GM12878 (cell line): ENCODE data around the gene MTFP1. TPM values are rescaled to one million over a fixed set of nuclear protein-coding genes. Genes with fewer than 3 reads are reported as not detected.
A peak's percentile ranks its signal among the peaks of the same experiment; 100 is the strongest.

Experiments
- CHD1 ChIP-seq: IDR thresholded peaks from 2 replicates; pipeline ENCODE4 v1.6.1; 2012; ENCODE audit warnings: low read depth, low read length, improper control_type of control experiment
- EGR1 ChIP-seq, 2 experiments: IDR thresholded peaks; 1 replicate in 1 of 2; 2 replicates in 1 of 2; pipeline ENCODE4 v1.6.1; 2011 to 2012; ENCODE audit warnings: low read depth in 2 of 2, low read length in 2 of 2, borderline replicate concordance in 1 of 2, mild to moderate bottlenecking in 1 of 2, moderate library complexity in 1 of 2
- FOS ChIP-seq: IDR thresholded peaks from 3 replicates; pipeline ENCODE4 v1.6.1; 2011; ENCODE audit warnings: borderline replicate concordance; ENCODE audit not compliant: insufficient read length; ENCODE audit errors: extremely low read depth
- FOXM1 ChIP-seq: IDR thresholded peaks from 2 replicates; pipeline ENCODE4 v1.6.1; 2012; ENCODE audit warnings: low read depth, mild to moderate bottlenecking, inconsistent platforms, low read length, moderate library complexity
- JUNB ChIP-seq: IDR thresholded peaks from 2 replicates; pipeline ENCODE4 v1.6.1; 2016; ENCODE audit warnings: antibody characterized with exemption, mild to moderate bottlenecking
- LARP7 ChIP-seq: fragments of 450-650 bp; IDR thresholded peaks from 2 replicates; pipeline ENCODE4 v1.6.1; 2017; ENCODE audit warnings: mild to moderate bottlenecking
- MEF2A ChIP-seq: IDR thresholded peaks from 2 replicates; pipeline ENCODE4 v1.6.1; 2011; ENCODE audit warnings: low read depth, mild to moderate bottlenecking, low read length, moderate library complexity; ENCODE audit not compliant: insufficient read depth
- MXI1 ChIP-seq: fragments of 150-350 bp; IDR thresholded peaks from 2 replicates; pipeline ENCODE4 v1.6.1; 2011; ENCODE audit warnings: low read depth, mild to moderate bottlenecking, inconsistent platforms, low read length, improper control_type of control experiment
- NFYA ChIP-seq: IDR thresholded peaks from 2 replicates; pipeline ENCODE4 v1.6.1; 2011; ENCODE audit warnings: low read depth, mild to moderate bottlenecking, low read length, improper control_type of control experiment, borderline replicate concordance
- NR2F1 ChIP-seq: fragments of 450-650 bp; conservative IDR thresholded peaks from 2 replicates; pipeline ENCODE4 v1.6.1; 2017; ENCODE audit warnings: mild to moderate bottlenecking
- PML ChIP-seq: IDR thresholded peaks from 2 replicates; pipeline ENCODE4 v1.6.1; 2012; ENCODE audit warnings: low read length, inconsistent platforms
- POLR2A ChIP-seq: IDR thresholded peaks from 2 replicates; pipeline ENCODE4 v1.6.1; 2011; ENCODE audit warnings: low read depth, mild to moderate bottlenecking, low read length
- POLR2AphosphoS2 ChIP-seq: IDR thresholded peaks from 2 replicates; pipeline ENCODE4 v1.6.1; 2011; ENCODE audit warnings: low read depth, mild to moderate bottlenecking, low read length, improper control_type of control experiment, moderate library complexity
- RUNX3 ChIP-seq: IDR thresholded peaks from 2 replicates; pipeline ENCODE4 v1.6.1; 2012; ENCODE audit warnings: low read length, inconsistent platforms
- SMAD1 ChIP-seq: fragments of 450-650 bp; IDR thresholded peaks from 2 replicates; pipeline ENCODE4 v1.6.1; 2018; ENCODE audit warnings: mild to moderate bottlenecking, low read depth; ENCODE audit not compliant: partially characterized antibody
- polyA plus RNA-seq, 11 experiments: library from polyadenylated mRNA; depleted of rRNA in 4 of 11; unstranded in 6 of 11; stranded (reverse) in 5 of 11; fragments of >200 nt; fragmentation: Nextera tagmentation in 4 of 11; fragmentation: Illumina TruSeq in 1 of 11; extraction: Ambion mirVana in 4 of 11; extraction: Trizol in 1 of 11; gene quantifications; 1 replicate in 1 of 11; 2 replicates in 10 of 11; pipeline versions ENCODE4 v1.2.1 to v1.2.3, GENCODE V29; 2011 to 2016; ENCODE audit warnings: inconsistent platforms in 2 of 11, missing spikeins in 2 of 11, low read depth in 1 of 11
- total RNA-seq, 4 experiments: library from RNA; depleted of rRNA in 3 of 4; stranded (reverse); fragments of >200 nt in 3 of 4; fragmentation: Illumina TruSeq in 1 of 4; extraction: Trizol in 1 of 4; gene quantifications; 2 replicates each; pipeline versions ENCODE4 v1.2.1 to v1.2.3, GENCODE V29; 2013 to 2021
- TF ChIP-seq, protein P1 (sequence below): IDR thresholded peaks from 2 replicates; pipeline ENCODE4 v1.6.1; 2012; ENCODE audit warnings: improper control_type of control experiment, low read depth, low read length; ENCODE audit not compliant: insufficient replicate concordance
- TF ChIP-seq, protein P2 (sequence below): fragments of 450-650 bp; IDR thresholded peaks from 2 replicates; pipeline ENCODE4 v1.6.1; 2017; ENCODE audit warnings: mild to moderate bottlenecking, moderate library complexity
- TF ChIP-seq, protein P3 (sequence below): fragments of 450-650 bp; conservative IDR thresholded peaks from 2 replicates; pipeline ENCODE4 v1.6.1; 2017; ENCODE audit warnings: mild to moderate bottlenecking, moderate library complexity

MTFP1 gene
- total and polyA plus RNA-seq, 10 of the 15 experiments (the other 5 are each of a cell fraction or from before 2014, with no cell fraction given) = 20.5 to 133 (median 59.8) TPM

DNA sequence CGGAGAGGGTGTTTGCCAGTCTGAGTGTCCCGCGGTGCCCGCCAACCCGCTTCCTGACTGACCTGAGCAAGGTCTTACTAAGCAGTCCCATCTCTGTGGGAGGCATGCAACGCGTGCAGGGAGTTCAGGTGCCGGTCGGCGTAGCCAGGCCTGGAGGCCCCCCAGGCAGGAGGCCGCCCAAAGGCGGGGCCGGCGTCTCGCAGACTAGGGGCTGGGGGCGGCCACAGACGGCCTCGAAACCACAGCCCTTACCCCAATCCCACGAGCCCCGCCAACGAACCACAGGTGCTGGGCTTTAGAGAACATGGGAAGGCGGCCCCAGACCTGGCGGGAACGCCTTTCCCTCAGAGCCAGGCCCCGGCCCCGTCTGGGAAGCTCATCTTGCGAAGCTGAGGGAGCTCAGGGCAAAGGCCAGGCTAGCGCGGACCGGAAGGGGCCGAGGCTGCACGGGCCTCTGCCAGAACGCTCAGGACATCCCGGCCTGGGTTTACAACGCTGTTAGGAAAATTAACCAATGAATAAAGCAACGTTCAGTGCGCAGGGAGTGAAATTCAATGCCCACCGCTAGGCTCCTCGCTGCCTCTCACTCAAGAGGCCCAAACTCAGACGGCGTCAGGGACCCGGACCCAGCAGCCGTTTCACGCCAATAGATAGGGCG is 2.1 kb upstream of the MTFP1 start (continued):
- TF ChIP-seq, protein P1, sequence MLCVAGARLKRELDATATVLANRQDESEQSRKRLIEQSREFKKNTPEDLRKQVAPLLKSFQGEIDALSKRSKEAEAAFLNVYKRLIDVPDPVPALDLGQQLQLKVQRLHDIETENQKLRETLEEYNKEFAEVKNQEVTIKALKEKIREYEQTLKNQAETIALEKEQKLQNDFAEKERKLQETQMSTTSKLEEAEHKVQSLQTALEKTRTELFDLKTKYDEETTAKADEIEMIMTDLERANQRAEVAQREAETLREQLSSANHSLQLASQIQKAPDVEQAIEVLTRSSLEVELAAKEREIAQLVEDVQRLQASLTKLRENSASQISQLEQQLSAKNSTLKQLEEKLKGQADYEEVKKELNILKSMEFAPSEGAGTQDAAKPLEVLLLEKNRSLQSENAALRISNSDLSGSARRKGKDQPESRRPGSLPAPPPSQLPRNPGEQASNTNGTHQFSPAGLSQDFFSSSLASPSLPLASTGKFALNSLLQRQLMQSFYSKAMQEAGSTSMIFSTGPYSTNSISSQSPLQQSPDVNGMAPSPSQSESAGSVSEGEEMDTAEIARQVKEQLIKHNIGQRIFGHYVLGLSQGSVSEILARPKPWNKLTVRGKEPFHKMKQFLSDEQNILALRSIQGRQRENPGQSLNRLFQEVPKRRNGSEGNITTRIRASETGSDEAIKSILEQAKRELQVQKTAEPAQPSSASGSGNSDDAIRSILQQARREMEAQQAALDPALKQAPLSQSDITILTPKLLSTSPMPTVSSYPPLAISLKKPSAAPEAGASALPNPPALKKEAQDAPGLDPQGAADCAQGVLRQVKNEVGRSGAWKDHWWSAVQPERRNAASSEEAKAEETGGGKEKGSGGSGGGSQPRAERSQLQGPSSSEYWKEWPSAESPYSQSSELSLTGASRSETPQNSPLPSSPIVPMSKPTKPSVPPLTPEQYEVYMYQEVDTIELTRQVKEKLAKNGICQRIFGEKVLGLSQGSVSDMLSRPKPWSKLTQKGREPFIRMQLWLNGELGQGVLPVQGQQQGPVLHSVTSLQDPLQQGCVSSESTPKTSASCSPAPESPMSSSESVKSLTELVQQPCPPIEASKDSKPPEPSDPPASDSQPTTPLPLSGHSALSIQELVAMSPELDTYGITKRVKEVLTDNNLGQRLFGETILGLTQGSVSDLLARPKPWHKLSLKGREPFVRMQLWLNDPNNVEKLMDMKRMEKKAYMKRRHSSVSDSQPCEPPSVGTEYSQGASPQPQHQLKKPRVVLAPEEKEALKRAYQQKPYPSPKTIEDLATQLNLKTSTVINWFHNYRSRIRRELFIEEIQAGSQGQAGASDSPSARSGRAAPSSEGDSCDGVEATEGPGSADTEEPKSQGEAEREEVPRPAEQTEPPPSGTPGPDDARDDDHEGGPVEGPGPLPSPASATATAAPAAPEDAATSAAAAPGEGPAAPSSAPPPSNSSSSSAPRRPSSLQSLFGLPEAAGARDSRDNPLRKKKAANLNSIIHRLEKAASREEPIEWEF = no peak
- TF ChIP-seq, protein P2, sequence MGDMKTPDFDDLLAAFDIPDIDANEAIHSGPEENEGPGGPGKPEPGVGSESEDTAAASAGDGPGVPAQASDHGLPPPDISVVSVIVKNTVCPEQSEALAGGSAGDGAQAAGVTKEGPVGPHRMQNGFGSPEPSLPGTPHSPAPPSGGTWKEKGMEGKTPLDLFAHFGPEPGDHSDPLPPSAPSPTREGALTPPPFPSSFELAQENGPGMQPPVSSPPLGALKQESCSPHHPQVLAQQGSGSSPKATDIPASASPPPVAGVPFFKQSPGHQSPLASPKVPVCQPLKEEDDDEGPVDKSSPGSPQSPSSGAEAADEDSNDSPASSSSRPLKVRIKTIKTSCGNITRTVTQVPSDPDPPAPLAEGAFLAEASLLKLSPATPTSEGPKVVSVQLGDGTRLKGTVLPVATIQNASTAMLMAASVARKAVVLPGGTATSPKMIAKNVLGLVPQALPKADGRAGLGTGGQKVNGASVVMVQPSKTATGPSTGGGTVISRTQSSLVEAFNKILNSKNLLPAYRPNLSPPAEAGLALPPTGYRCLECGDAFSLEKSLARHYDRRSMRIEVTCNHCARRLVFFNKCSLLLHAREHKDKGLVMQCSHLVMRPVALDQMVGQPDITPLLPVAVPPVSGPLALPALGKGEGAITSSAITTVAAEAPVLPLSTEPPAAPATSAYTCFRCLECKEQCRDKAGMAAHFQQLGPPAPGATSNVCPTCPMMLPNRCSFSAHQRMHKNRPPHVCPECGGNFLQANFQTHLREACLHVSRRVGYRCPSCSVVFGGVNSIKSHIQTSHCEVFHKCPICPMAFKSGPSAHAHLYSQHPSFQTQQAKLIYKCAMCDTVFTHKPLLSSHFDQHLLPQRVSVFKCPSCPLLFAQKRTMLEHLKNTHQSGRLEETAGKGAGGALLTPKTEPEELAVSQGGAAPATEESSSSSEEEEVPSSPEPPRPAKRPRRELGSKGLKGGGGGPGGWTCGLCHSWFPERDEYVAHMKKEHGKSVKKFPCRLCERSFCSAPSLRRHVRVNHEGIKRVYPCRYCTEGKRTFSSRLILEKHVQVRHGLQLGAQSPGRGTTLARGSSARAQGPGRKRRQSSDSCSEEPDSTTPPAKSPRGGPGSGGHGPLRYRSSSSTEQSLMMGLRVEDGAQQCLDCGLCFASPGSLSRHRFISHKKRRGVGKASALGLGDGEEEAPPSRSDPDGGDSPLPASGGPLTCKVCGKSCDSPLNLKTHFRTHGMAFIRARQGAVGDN = peak; percentile 59; the same call in 1 of the 2 replicates
- TF ChIP-seq PML (peak; percentile 80; the same call in 1 of the 2 replicates), CHD1 (0 out of 2 replicates have a peak, but pooled peaks have one; percentile 25), NFYA (no peak), FOXM1 (no peak), MEF2A (no peak), POLR2AphosphoS2 (peak; percentile 84), EGR1 (IDR thresholded peaks at IDR 0.05; ENCODE audit: borderline replicate concordance in 1 of 2, low read depth in 2 of 2, low read length in 2 of 2) (peak in 1 of 2 experiments; percentile 12; a peak in 1 of 3 replicates), POLR2A (0 out of 2 replicates have a peak, but pooled peaks have one; percentile 77), RUNX3 (peak; percentile 30; the same call in 1 of the 2 replicates), JUNB (no peak), MXI1 (no peak), SMAD1 (peak; percentile 76), NR2F1 (peak; percentile 75), LARP7 (peak; percentile 64; the same call in 1 of the 2 replicates), FOS (no peak)
- TF ChIP-seq, protein P3, sequence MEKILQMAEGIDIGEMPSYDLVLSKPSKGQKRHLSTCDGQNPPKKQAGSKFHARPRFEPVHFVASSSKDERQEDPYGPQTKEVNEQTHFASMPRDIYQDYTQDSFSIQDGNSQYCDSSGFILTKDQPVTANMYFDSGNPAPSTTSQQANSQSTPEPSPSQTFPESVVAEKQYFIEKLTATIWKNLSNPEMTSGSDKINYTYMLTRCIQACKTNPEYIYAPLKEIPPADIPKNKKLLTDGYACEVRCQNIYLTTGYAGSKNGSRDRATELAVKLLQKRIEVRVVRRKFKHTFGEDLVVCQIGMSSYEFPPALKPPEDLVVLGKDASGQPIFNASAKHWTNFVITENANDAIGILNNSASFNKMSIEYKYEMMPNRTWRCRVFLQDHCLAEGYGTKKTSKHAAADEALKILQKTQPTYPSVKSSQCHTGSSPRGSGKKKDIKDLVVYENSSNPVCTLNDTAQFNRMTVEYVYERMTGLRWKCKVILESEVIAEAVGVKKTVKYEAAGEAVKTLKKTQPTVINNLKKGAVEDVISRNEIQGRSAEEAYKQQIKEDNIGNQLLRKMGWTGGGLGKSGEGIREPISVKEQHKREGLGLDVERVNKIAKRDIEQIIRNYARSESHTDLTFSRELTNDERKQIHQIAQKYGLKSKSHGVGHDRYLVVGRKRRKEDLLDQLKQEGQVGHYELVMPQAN = peak; percentile 62; the same call in 1 of the 2 replicates
